GM18511 (cell line): ENCODE data around the gene B4GALNT2.
"Not testable (repeated sequence)": the region's sequence is repeated elsewhere in the genome, so short reads cannot be mapped to it uniquely, and the experiment has no call there.

ENCODE experiments used
- ATAC-seq: cut with Tn5 transposase; IDR thresholded peaks from one replicate; pipeline ENCODE4 v1.9.1; 2021; ENCODE audit warnings: mild to moderate bottlenecking, moderate library complexity; ENCODE audit not compliant: unreplicated experiment

Gene B4GALNT2

GRCh38 chr17:49132699-49133364 lies at the start of gene B4GALNT2:
TSS of gene B4GALNT2 (plus strand) at chr17:49132769. CDS start at chr17:49132793, 24 bp downstream.
- ATAC-seq = no peak

GRCh38 chr17:49085046-49085445 lies 47.5 kb upstream of the B4GALNT2 start:
- ATAC-seq = not testable (repeated sequence)

GRCh38 chr17:49085565-49086315 lies 46.8 kb upstream of the B4GALNT2 start:
- no peak for ATAC-seq

- ATAC-seq = no peak
These were observed 46.3 kb upstream of the B4GALNT2 start for GRCh38 chr17:49086316-49086605.

- no peak for ATAC-seq
These were observed 45.9 kb upstream of the B4GALNT2 start for GRCh38 chr17:49086649-49087048.

GRCh38 chr17:49089094-49089493 lies 43.5 kb upstream of the B4GALNT2 start:
- ATAC-seq = no peak

GRCh38 chr17:49090878-49091594 lies 41.5 kb upstream of the B4GALNT2 start:
- no peak for ATAC-seq

GRCh38 chr17:49093131-49093530 lies 39.4 kb upstream of the B4GALNT2 start:
- ATAC-seq = no peak

GRCh38 chr17:49100601-49101000 lies 32.0 kb upstream of the B4GALNT2 start:
- no peak for ATAC-seq

GRCh38 chr17:49101054-49101534 lies 31.5 kb upstream of the B4GALNT2 start:
- ATAC-seq = no peak

GRCh38 chr17:49103360-49103759 lies 29.2 kb upstream of the B4GALNT2 start:
- not testable (repeated sequence) for ATAC-seq

GRCh38 chr17:49104511-49105074 lies 28.0 kb upstream of the B4GALNT2 start:
- no peak for ATAC-seq

GRCh38 chr17:49106321-49107210 lies 26.0 kb upstream of the B4GALNT2 start:
- no peak for ATAC-seq

GRCh38 chr17:49107211-49107557 lies 25.4 kb upstream of the B4GALNT2 start:
- no peak for ATAC-seq

- no peak for ATAC-seq
These were observed 24.3 kb upstream of the B4GALNT2 start for GRCh38 chr17:49108318-49108717.

- ATAC-seq = no peak
These were observed 22.1 kb upstream of the B4GALNT2 start for GRCh38 chr17:49110509-49110908.

GRCh38 chr17:49111934-49112333 lies 20.6 kb upstream of the B4GALNT2 start:
- ATAC-seq = no peak

- ATAC-seq = no peak
These were observed 19.6 kb upstream of the B4GALNT2 start for GRCh38 chr17:49112936-49113335.

GRCh38 chr17:49114703-49115102 lies 17.9 kb upstream of the B4GALNT2 start:
- no peak for ATAC-seq

- ATAC-seq = no peak
These were observed 14.9 kb upstream of the B4GALNT2 start for GRCh38 chr17:49117587-49118230.
